HFF-Myc (cell line): Measurements from ENCODE around the gene GIGYF2.

Experiments
- DNase-seq: peaks from one replicate; pipeline ENCODE4 v3.0.0-alpha.2; 2011; ENCODE audit warnings: low read depth; ENCODE audit errors: extremely low read depth
- H3K4me3 ChIP-seq: replicated peaks from 2 replicates; pipeline ENCODE4 v1.5.1; 2011; ENCODE audit warnings: low read depth, mild to moderate bottlenecking, control low read depth, low read length
- CTCF ChIP-seq: IDR thresholded peaks from 2 replicates; pipeline ENCODE4 v1.5.1; 2012; ENCODE audit warnings: mild to moderate bottlenecking, low read depth, low read length, control low read depth; ENCODE audit errors: missing control alignments

GIGYF2 gene

GRCh38 chr2:232783278-232783677, 86.1 kb downstream of the GIGYF2 start:
- no peak for DNase-seq
- TF ChIP-seq CTCF, result no peak
- H3K4me3 ChIP-seq, result no peak overlapping the region

- DNase-seq, result no peak
- TF ChIP-seq CTCF, result no peak
- H3K4me3 ChIP-seq, result no peak overlapping the region
Measured at GRCh38 chr2:232787806-232788205, 90.7 kb downstream of the GIGYF2 start.

DNA sequence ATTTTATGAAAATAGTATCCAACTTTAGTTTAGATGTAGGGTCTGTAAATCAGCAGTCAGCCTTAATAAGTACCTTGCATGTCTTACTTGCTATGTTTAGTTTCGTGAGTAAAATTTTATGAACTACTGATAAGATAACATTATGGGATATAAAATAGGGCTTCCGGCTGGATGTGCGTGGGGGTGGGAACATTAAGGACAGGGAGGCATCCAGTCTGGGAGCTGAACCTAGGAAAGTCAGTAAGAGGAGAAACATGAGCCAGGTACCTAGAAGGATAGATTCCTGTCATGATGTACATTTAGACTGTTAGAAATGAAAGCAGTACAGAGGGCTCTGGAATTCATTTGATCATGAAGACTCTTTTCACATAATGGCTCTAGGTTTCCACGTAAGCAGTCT, 92.0 kb downstream of the GIGYF2 start:
- DNase-seq, result no peak
- no peak overlapping the region for H3K4me3 ChIP-seq
- no peak for TF ChIP-seq CTCF

GRCh38 chr2:232791518-232791917, 94.4 kb downstream of the GIGYF2 start:
- DNase-seq, result no peak
- TF ChIP-seq CTCF, result no peak
- H3K4me3 ChIP-seq, result no peak overlapping the region

- no peak for TF ChIP-seq CTCF
- no peak overlapping the region for H3K4me3 ChIP-seq
- DNase-seq, result no peak
Measured at GRCh38 chr2:232793271-232793670, 96.1 kb downstream of the GIGYF2 start.

GRCh38 chr2:232794981-232795380, 97.8 kb downstream of the GIGYF2 start:
- no peak for TF ChIP-seq CTCF
- no peak overlapping the region for H3K4me3 ChIP-seq
- DNase-seq, result no peak

DNA sequence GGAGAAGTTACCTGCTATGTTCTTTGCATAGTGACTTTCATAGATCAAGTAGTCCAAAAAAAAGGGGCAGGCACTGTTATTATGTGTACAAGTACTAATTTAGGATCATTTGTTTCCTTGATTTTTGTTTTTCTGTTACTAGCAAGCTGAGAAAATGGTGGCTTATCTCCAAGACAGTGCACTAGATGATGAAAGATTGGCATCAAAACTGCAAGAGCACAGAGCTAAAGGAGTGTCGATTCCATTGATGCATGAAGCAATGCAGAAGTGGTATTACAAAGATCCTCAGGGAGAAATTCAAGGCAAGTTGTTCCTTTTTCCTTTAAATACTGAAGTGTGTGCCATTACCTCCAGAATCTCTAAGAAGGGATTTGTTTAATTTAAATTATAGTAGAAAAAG, 98.8 kb downstream of the GIGYF2 start:
- TF ChIP-seq CTCF, result no peak
- DNase-seq, result no peak

More for the DNA sequence above, 98.8 kb downstream of the GIGYF2 start:
- no peak overlapping the region for H3K4me3 ChIP-seq
